HG03060 (cell line): ENCODE data around the gene NCKAP5.

Experiments used
- ATAC-seq: cut with Tn5 transposase; IDR thresholded peaks from one replicate; pipeline ENCODE4 v1.9.1; 2021; ENCODE audit warnings: low read depth, moderate number of reproducible peaks; ENCODE audit not compliant: unreplicated experiment

The NCKAP5 gene

GRCh38 chr2:133498662-133499585, 69.3 kb downstream of the NCKAP5 start:
- ATAC-seq = peak; percentile 79

- no peak for ATAC-seq
These were observed 70.2 kb downstream of the NCKAP5 start for GRCh38 chr2:133497951-133498565.

- ATAC-seq = no peak
These were observed 70.9 kb downstream of the NCKAP5 start for GRCh38 chr2:133497270-133497893.

GRCh38 chr2:133496501-133497269, 71.6 kb downstream of the NCKAP5 start:
- ATAC-seq = no peak

GRCh38 chr2:133495226-133495625, 73.0 kb downstream of the NCKAP5 start:
- no peak for ATAC-seq

- no peak for ATAC-seq
These were observed 75.4 kb downstream of the NCKAP5 start for GRCh38 chr2:133492719-133493380.

GRCh38 chr2:133490411-133490980, 77.8 kb downstream of the NCKAP5 start:
- ATAC-seq = no peak

GRCh38 chr2:133489641-133490410, 78.4 kb downstream of the NCKAP5 start:
- ATAC-seq = no peak

- ATAC-seq = no peak
These were observed 79.1 kb downstream of the NCKAP5 start for GRCh38 chr2:133489146-133489545.

- no peak for ATAC-seq
These were observed 81.5 kb downstream of the NCKAP5 start for GRCh38 chr2:133486771-133487191.

GRCh38 chr2:133485868-133486267, 82.4 kb downstream of the NCKAP5 start:
- no peak for ATAC-seq

GRCh38 chr2:133484784-133485183, 83.5 kb downstream of the NCKAP5 start:
- ATAC-seq = no peak

GRCh38 chr2:133484106-133484505, 84.2 kb downstream of the NCKAP5 start:
- ATAC-seq = no peak

GRCh38 chr2:133483181-133483580, 85.1 kb downstream of the NCKAP5 start:
- ATAC-seq = no peak

- no peak for ATAC-seq
These were observed 87.4 kb downstream of the NCKAP5 start for GRCh38 chr2:133480707-133481429.

GRCh38 chr2:133477616-133477990, 90.7 kb downstream of the NCKAP5 start:
- no peak for ATAC-seq

- no peak for ATAC-seq
These were observed 91.2 kb downstream of the NCKAP5 start for GRCh38 chr2:133476931-133477615.

- ATAC-seq = no peak
These were observed 92.0 kb downstream of the NCKAP5 start for GRCh38 chr2:133476286-133476685.
